Ovary (tissue), 9 donors: ENCODE data around the gene GLIS2. TPM values are rescaled to one million over a fixed set of nuclear protein-coding genes. Genes with fewer than 3 reads are reported as not detected.

ENCODE experiments used
- DNase-seq, 5 donors: peaks; one replicate each; pipeline ENCODE4 v3.0.0-alpha.2; 2019 to 2020
- H3K27ac ChIP-seq, 2 donors: fragments of 200-600 bp; one replicate each; pipeline versions ENCODE4 v1.5.1 to v1.8.0; 2019 to 2022
- H3K27me3 ChIP-seq: fragments of 200-600 bp; one replicate; pipeline ENCODE4 v1.8.0; 2022
- H3K36me3 ChIP-seq: fragments of 200-600 bp; sonication (generic); one replicate; pipeline ENCODE4 v1.5.1; 2019
- H3K4me1 ChIP-seq: one replicate; pipeline ENCODE4 v1.8.1; 2013; ENCODE audit warnings: mild to moderate bottlenecking, moderate library complexity; ENCODE audit not compliant: insufficient read depth
- H3K4me3 ChIP-seq: fragments of 200-600 bp; sonication (generic); one replicate; pipeline ENCODE4 v1.5.1; 2017
- H3K9me3 ChIP-seq, 2 donors: fragments of 200-600 bp in 1 of 2; sonication (generic) in 1 of 2; one replicate each; pipeline versions ENCODE4 v1.5.1 to v1.8.1; 2013 to 2019; ENCODE audit warnings: mild to moderate bottlenecking in 1 of 2, moderate library complexity in 1 of 2
- CTCF ChIP-seq, 3 donors: fragments of 450-650 bp in 2 of 3; fragments of 200-600 bp in 1 of 3; IDR thresholded peaks; one replicate each; pipeline versions ENCODE4 v1.5.1 to v1.8.0; 2016 to 2022; ENCODE audit warnings: antibody characterized with exemption in 3 of 3, mild to moderate bottlenecking in 1 of 3
- EP300 ChIP-seq: sonication (generic); formaldehyde crosslinking; IDR thresholded peaks from one replicate; pipeline ENCODE4 v1.6.1; 2017; ENCODE audit warnings: antibody characterized with exemption
- POLR2A ChIP-seq: fragments of 450-650 bp; IDR thresholded peaks from one replicate; pipeline ENCODE4 v1.6.1; 2017; ENCODE audit warnings: antibody characterized with exemption, mild to moderate bottlenecking, moderate library complexity
- WGBS, 3 donors: extraction: QIAGEN DNeasy Blood & Tissue Kit in 1 of 3; methylation state at CpG; one replicate each; pipeline versions ENCODE4 v1.1.5 to v1.1.7; 2013 to 2017; 5-methylcytosine and 5-hydroxymethylcytosine counted together
- intact Hi-C, 4 donors: fragments of 100-400 bp; cut with DNase I; formaldehyde crosslinking; loops; one replicate each; pipeline versions ENCODE4 v1.11.0 to v1.15.1; 2022 to 2023
- polyA plus RNA-seq, 2 donors: library from polyadenylated mRNA; stranded (reverse); fragments of 200-250 nt in 1 of 2; fragments of 350-450 nt in 1 of 2; fragmentation: Illumina TruSeq in 1 of 2; extraction: RNeasy Lipid Tissue Mini Kit (QIAGEN cat#74804) in 1 of 2; gene quantifications; one replicate each; pipeline ENCODE4 v1.2.3, GENCODE V29; 2013 to 2014
- total RNA-seq, 7 donors: library from RNA; depleted of rRNA in 2 of 7; stranded (reverse); fragments of >200 nt in 2 of 7; fragmentation: NEBNext Ultra II Directional in 3 of 7; extraction: Animal tissue kit (Norgen Biotek cat#: 25700) in 3 of 7; gene quantifications; one replicate each; pipeline versions ENCODE4 v1.1.0 to v1.2.4, GENCODE V29; 2016 to 2023
- donor health status: DM: no; HTN: no; CAD: no; lungs with moderate emphysema.
- donor health status: DM: no; HTN: no; CAD: no.
- donor health status: Bipolar disorder and iron deficiency.
- donor health status: DM: yes; HTN: yes; CAD: no.
- donor health status: DM: no; HTN: no; CAD: no.
- donor health status: DM: yes; HTN: yes; CAD: no.

The GLIS2 gene
- total and polyA plus RNA-seq, 9 donors = 1.6 to 79.5 (median 38.4) TPM

DNA sequence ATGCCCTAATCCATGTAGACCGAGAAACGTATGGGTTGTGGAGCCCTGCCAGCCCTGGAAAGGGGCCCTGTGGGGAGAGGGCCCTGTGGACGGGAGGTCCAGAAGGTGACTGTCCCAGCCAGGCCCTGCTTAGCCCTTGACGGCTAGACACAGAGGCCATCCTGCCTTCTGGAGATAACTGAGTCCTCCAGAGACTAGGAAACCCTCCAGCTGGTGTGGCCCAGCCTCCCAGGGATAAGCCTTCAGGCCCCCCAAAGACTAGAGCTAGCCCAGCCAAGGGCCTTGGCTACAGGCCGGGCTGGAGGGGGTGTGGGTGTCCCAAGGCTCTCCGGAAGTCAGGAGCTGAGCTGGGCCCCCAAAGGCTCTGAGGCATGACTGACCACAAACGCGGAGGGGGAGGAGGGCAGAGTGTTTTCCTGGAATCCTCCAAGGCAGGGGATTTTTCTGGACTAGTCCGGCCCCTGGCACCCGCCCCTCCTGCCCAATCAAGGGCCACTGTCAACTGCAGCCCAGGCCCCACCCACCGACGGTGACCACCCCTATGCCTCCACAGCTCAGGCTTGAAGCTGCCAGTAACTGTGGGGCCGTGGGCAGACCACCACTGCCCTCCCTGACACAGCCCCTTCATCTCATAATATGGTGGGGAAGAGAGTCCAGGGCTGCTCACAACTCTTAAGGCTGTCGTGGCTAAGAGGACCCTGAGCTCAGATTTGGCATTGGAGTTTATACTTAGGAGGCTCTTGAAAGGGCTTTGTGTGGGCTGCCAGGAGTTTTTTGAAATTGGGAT lies 54.9 kb downstream of the GLIS2 start:
- peak overlapping the region; percentile 76 to 87 for H3K27ac ChIP-seq
- 9 to 17% (median 10%) methylated on average over 11 to 14 of the region's 14 CpGs for WGBS, 3 donors
- intact Hi-C loops = no loop called here

GRCh38 chr16:4371357-4372000 lies 55.6 kb downstream of the GLIS2 start, which contains the start of gene VASN:
VASN (plus strand) TSS chr16:4371848; CDS start chr16:4380878, 9,030 bp downstream.
- H3K4me1 ChIP-seq = peaks cover 42% of the 10 kb centered on the region
- TF ChIP-seq POLR2A (peak; percentile 98), EP300 (no peak), CTCF (IDR thresholded peaks at IDR 0.05) (peak in 1 of 3 donors; percentile 19)
- 1 to 3% (median 2%) methylated on average over 23 to 49 of the region's 50 CpGs for WGBS, 3 donors
- DNase-seq = peak; percentile 88 to 95 (median 92)
- H3K27ac ChIP-seq = peak within 1 kb of the TSS; percentile 87
- no peaks in the 10 kb centered on the region for H3K36me3 ChIP-seq
- intact Hi-C loops = no loop called here
- H3K4me3 ChIP-seq = peak within 1 kb of the TSS; percentile 78
- no peaks in the 10 kb centered on the region for H3K27me3 ChIP-seq
- no peaks in the 10 kb centered on the region for H3K9me3 ChIP-seq

More for the DNA sequence above, 54.9 kb downstream of the GLIS2 start:
- no peaks in the 10 kb centered on the region for H3K9me3 ChIP-seq
- DNase-seq = peak; percentile 89 to 96 (median 94)
- TF ChIP-seq EP300 = peak; percentile 57
- peak; percentile 4 for TF ChIP-seq POLR2A
- no peak for TF ChIP-seq CTCF (IDR thresholded peaks at IDR 0.05)
- H3K27me3 ChIP-seq = no peaks in the 10 kb centered on the region
- no peak overlapping the region for H3K4me3 ChIP-seq
- H3K36me3 ChIP-seq = no peaks in the 10 kb centered on the region
- H3K4me1 ChIP-seq = peaks cover 36% of the 10 kb centered on the region

GRCh38 chr16:4372001-4372577 lies 56.2 kb downstream of the GLIS2 start:
- Histone ChIP-seq H3K36me3 (no peaks in the 10 kb centered on the region), H3K4me1 (peaks cover 46% of the 10 kb centered on the region), H3K4me3 (peak overlapping the region; percentile 78), H3K9me3 (no peaks in the 10 kb centered on the region), H3K27ac (peak overlapping the region; percentile 87), H3K27me3 (no peaks in the 10 kb centered on the region)
- DNase-seq = peak in 2 of 5 donors; percentile 61 to 63
- 0 to 4% (median 1%) methylated on average over 18 to 43 of the region's 43 CpGs for WGBS, 3 donors
- TF ChIP-seq EP300 (no peak), CTCF (IDR thresholded peaks at IDR 0.05) (peak in 1 of 3 donors; percentile 3)
- intact Hi-C loops = no loop called here

- no peaks in the 10 kb centered on the region for H3K9me3 ChIP-seq
- H3K27me3 ChIP-seq = no peaks in the 10 kb centered on the region
- intact Hi-C loops = no loop called here
- peaks cover 48% of the 10 kb centered on the region for H3K4me1 ChIP-seq
- TF ChIP-seq EP300 (no peak), POLR2A (no peak), CTCF (IDR thresholded peaks at IDR 0.05) (no peak)
- H3K36me3 ChIP-seq = no peaks in the 10 kb centered on the region
- DNase-seq = peak; percentile 48 to 71 (median 63)
- peak overlapping the region; percentile 87 for H3K27ac ChIP-seq
- WGBS, 3 donors = 9 to 19% (median 11%) methylated on average over 10 of the region's 10 CpGs
- peak overlapping the region; percentile 78 for H3K4me3 ChIP-seq
Observed at GRCh38 chr16:4372578-4373355, 56.9 kb downstream of the GLIS2 start.
